Measurements from ENCODE around the gene C19orf33.
"Not testable (repeated sequence)": the region's sequence is repeated elsewhere in the genome, so short reads cannot be mapped to it uniquely, and the experiment has no call there.

C19orf33 gene

DNA sequence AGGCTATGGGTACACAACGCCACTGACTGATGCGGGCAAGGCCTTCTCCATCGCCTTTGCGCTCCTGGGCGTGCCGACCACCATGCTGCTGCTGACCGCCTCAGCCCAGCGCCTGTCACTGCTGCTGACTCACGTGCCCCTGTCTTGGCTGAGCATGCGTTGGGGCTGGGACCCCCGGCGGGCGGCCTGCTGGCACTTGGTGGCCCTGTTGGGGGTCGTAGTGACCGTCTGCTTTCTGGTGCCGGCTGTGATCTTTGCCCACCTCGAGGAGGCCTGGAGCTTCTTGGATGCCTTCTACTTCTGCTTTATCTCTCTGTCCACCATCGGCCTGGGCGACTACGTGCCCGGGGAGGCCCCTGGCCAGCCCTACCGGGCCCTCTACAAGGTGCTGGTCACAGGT, 22.5 kb downstream of the C19orf33 start:
- no peak overlapping the region for H3K27ac ChIP-seq (ENCODE audit: low read length)
- no peaks in the 10 kb centered on the region for H3K9me3 ChIP-seq (ENCODE audit: control insufficient read depth in 2 of 2, low read length in 2 of 2)
- H3K27me3 ChIP-seq (ENCODE audit: control insufficient read depth in 1 of 2, insufficient read depth in 2 of 2, low read length in 2 of 2) = no peaks in the 10 kb centered on the region
- no peak overlapping the region for H3K4me3 ChIP-seq (ENCODE audit: low read length in 2 of 2)
- H3K36me3 ChIP-seq (ENCODE audit: control insufficient read depth in 2 of 2, insufficient read depth in 2 of 2, low read length in 2 of 2) = peaks cover 10 to 29% of the 10 kb centered on the region in 2 donors
- H3K4me1 ChIP-seq (ENCODE audit: control insufficient read depth, insufficient read depth, low read length) = peaks cover 12% of the 10 kb centered on the region
- H3K9ac ChIP-seq (ENCODE audit: low read length in 2 of 2) = no peak overlapping the region

DNA sequence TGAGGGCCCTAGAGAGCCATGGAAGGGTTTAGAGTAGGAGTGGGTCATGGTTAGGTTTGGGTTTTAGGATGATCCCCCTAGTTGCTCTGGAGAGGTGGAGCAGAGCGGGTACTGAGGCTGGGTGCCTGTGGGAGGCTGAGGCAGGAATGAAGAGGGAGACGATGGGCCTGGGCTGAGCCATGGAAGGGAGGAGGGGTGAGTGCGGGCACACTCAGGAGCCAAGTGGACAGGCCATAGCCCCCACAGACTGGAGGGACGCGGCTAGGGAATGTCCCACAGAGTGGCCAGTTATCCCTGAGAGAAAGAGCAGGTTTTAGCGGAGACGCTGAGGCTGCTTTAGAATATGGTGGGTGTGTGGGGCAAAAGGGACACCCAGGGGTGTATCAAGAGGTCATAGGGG, 25.6 kb downstream of the C19orf33 start:
- H3K27ac ChIP-seq (ENCODE audit: low read length) = no peak overlapping the region
- no peak overlapping the region for H3K4me3 ChIP-seq (ENCODE audit: low read length in 2 of 2)
- H3K9me3 ChIP-seq (ENCODE audit: control insufficient read depth in 2 of 2, low read length in 2 of 2) = no peaks in the 10 kb centered on the region
- no peaks in the 10 kb centered on the region for H3K4me1 ChIP-seq (ENCODE audit: control insufficient read depth, insufficient read depth, low read length)
- H3K36me3 ChIP-seq (ENCODE audit: control insufficient read depth in 2 of 2, insufficient read depth in 2 of 2, low read length in 2 of 2) = peaks cover 10 to 25% of the 10 kb centered on the region in 2 donors
- H3K27me3 ChIP-seq (ENCODE audit: control insufficient read depth in 1 of 2, insufficient read depth in 2 of 2, low read length in 2 of 2) = no peaks in the 10 kb centered on the region
- no peak overlapping the region for H3K9ac ChIP-seq (ENCODE audit: low read length in 2 of 2)

DNA sequence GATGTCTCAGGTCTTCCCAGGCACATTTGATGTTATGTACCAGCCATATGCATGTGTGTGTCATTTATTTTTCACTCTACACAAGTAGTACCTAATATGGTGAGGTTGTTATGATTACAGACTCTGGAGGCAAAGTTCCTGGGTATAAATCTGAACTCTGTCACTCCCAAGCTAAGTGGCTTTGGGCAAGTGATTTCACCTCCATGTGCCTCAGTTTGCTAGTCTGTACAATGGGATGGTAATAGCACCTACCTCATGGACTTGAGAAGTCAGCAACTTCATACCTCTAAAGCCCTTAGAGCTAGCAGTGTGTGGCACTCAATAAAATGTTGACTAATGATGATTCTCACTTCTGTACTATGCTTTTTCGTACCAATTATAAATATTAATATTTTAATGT, 27.7 kb downstream of the C19orf33 start:
- Histone ChIP-seq H3K27ac (ENCODE audit: low read length) (no peak overlapping the region), H3K36me3 (ENCODE audit: control insufficient read depth in 2 of 2, insufficient read depth in 2 of 2, low read length in 2 of 2) (peaks cover 10 to 19% of the 10 kb centered on the region in 2 donors), H3K9me3 (ENCODE audit: control insufficient read depth in 2 of 2, low read length in 2 of 2) (no peaks in the 10 kb centered on the region), H3K4me1 (ENCODE audit: control insufficient read depth, insufficient read depth, low read length) (peaks cover 2% of the 10 kb centered on the region), H3K27me3 (ENCODE audit: control insufficient read depth in 1 of 2, insufficient read depth in 2 of 2, low read length in 2 of 2) (no peaks in the 10 kb centered on the region), H3K9ac (ENCODE audit: low read length in 2 of 2) (no peak overlapping the region), H3K4me3 (ENCODE audit: low read length in 2 of 2) (no peak overlapping the region)

DNA sequence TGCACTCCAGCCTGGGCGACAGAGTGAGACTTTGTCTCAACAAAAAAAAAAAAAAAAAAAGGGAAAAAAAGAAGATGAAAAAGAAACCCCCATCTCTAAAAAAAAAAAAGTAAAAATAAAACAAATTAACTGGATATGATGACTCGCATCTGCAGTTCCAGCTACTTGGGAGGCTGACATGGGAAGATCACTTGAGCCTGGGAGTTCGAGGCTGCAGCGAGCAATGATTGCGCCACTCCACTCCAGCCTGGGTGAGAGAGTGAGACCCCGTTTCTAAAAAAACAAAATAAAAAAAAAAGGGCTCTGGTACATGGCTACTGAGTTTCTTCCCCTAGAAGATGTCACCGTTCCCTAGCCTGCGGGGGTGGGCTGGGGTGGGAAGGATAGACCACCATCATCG, 29.2 kb downstream of the C19orf33 start:
- no peak overlapping the region for H3K4me3 ChIP-seq (ENCODE audit: low read length in 2 of 2)
- no peak overlapping the region for H3K9ac ChIP-seq (ENCODE audit: low read length in 2 of 2)
- H3K9me3 ChIP-seq (ENCODE audit: control insufficient read depth in 2 of 2, low read length in 2 of 2) = no peaks in the 10 kb centered on the region
- no peaks in the 10 kb centered on the region for H3K27me3 ChIP-seq (ENCODE audit: control insufficient read depth in 1 of 2, insufficient read depth in 2 of 2, low read length in 2 of 2)
- no peak overlapping the region for H3K27ac ChIP-seq (ENCODE audit: low read length)
- H3K36me3 ChIP-seq (ENCODE audit: control insufficient read depth in 2 of 2, insufficient read depth in 2 of 2, low read length in 2 of 2) = peaks cover 0 to 4% of the 10 kb centered on the region in 2 donors
- peaks cover 8% of the 10 kb centered on the region for H3K4me1 ChIP-seq (ENCODE audit: control insufficient read depth, insufficient read depth, low read length)

GRCh38 chr19:38335949-38336637, 32.0 kb downstream of the C19orf33 start:
- Histone ChIP-seq H3K4me3 (ENCODE audit: low read length in 2 of 2) (peak overlapping the region; percentile 92 to 97), H3K27me3 (ENCODE audit: control insufficient read depth in 1 of 2, insufficient read depth in 2 of 2, low read length in 2 of 2) (no peaks in the 10 kb centered on the region), H3K4me1 (ENCODE audit: control insufficient read depth, insufficient read depth, low read length) (peaks cover 8% of the 10 kb centered on the region), H3K27ac (ENCODE audit: low read length) (peak overlapping the region; percentile 94), H3K36me3 (ENCODE audit: control insufficient read depth in 2 of 2, insufficient read depth in 2 of 2, low read length in 2 of 2) (no peaks in the 10 kb centered on the region), H3K9ac (ENCODE audit: low read length in 2 of 2) (peak overlapping the region; percentile 82 to 90), H3K9me3 (ENCODE audit: control insufficient read depth in 2 of 2, low read length in 2 of 2) (no peaks in the 10 kb centered on the region)

DNA sequence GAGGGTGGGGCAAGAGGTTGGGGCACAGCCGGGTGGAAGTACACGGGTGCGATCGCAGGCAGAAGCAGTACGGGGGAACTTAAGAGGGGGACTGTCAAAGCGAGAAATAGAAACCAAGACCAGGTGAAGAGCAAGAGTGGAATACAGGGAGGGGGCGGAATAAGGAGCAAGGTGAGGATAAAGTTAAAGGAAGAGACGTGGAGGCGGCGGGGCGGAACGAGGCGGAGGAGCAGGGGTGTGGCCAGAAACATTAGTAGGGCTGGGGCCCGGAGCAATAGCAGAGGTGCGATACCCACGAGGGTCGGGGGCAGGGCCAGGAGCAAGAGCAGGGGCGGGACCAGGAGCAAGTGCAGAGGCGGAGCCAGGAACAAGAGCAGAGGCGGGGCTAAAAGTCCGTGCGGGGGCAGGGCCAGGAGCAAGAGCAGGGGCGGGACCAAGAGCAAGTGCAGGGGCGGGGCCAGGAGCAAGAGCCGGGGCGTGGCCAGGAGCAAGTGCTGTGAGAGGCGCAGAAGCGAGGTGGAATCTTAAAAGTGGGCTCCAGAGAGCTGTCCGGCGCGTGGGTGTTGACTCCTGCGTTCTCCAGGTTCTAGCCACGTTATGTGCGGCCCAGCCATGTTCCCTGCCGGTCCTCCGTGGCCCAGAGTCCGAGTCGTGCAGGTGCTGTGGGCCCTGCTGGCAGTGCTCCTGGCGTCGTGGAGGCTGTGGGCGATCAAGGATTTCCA, 32.7 kb downstream of the C19orf33 start:
- peak overlapping the region; percentile 92 to 97 for H3K4me3 ChIP-seq (ENCODE audit: low read length in 2 of 2)
- no peaks in the 10 kb centered on the region for H3K27me3 ChIP-seq (ENCODE audit: control insufficient read depth in 1 of 2, insufficient read depth in 2 of 2, low read length in 2 of 2)
- H3K9me3 ChIP-seq (ENCODE audit: control insufficient read depth in 2 of 2, low read length in 2 of 2) = no peaks in the 10 kb centered on the region
- peak overlapping the region; percentile 94 for H3K27ac ChIP-seq (ENCODE audit: low read length)
- peaks cover 8% of the 10 kb centered on the region for H3K4me1 ChIP-seq (ENCODE audit: control insufficient read depth, insufficient read depth, low read length)
- H3K36me3 ChIP-seq (ENCODE audit: control insufficient read depth in 2 of 2, insufficient read depth in 2 of 2, low read length in 2 of 2) = no peaks in the 10 kb centered on the region
- H3K9ac ChIP-seq (ENCODE audit: low read length in 2 of 2) = peak overlapping the region; percentile 82 to 90

- H3K4me3 ChIP-seq (ENCODE audit: low read length in 2 of 2) = peak overlapping the region; percentile 47 to 92
- H3K4me1 ChIP-seq (ENCODE audit: control insufficient read depth, insufficient read depth, low read length) = peaks cover 8% of the 10 kb centered on the region
- no peaks in the 10 kb centered on the region for H3K36me3 ChIP-seq (ENCODE audit: control insufficient read depth in 2 of 2, insufficient read depth in 2 of 2, low read length in 2 of 2)
- H3K9me3 ChIP-seq (ENCODE audit: control insufficient read depth in 2 of 2, low read length in 2 of 2) = no peaks in the 10 kb centered on the region
- H3K27me3 ChIP-seq (ENCODE audit: control insufficient read depth in 1 of 2, insufficient read depth in 2 of 2, low read length in 2 of 2) = no peaks in the 10 kb centered on the region
- peak overlapping the region; percentile 94 for H3K27ac ChIP-seq (ENCODE audit: low read length)
- H3K9ac ChIP-seq (ENCODE audit: low read length in 2 of 2) = peak overlapping the region in 1 of 2 donors; percentile 47
Measured at GRCh38 chr19:38337360-38337653, 33.3 kb downstream of the C19orf33 start.

- not testable (repeated sequence) for H3K9ac ChIP-seq (ENCODE audit: low read length in 2 of 2); H3K27me3 ChIP-seq (ENCODE audit: control insufficient read depth in 1 of 2, insufficient read depth in 2 of 2, low read length in 2 of 2)
Measured at GRCh38 chr19:38339011-38339410, 35.0 kb downstream of the C19orf33 start.

DNA sequence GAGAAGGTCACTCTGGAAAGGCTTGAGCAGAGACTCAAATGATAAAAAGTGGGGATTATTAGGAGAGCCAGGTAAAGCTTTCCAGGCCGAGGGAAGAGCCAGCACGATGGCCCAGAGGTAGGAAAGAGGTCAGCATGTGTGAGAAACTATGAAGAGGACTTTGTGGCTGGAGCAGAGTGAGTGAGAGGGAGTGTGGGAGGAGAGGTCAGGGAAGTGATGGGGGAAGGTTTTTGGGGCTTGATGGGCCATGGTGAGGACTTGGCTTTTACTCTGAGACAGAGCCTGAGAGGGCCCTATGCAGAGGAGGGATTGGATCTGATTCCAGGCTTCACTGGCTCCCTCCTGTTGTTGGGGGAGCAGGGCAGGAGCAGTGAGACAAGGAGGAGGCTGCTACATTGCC, 36.9 kb downstream of the C19orf33 start:
- H3K36me3 ChIP-seq (ENCODE audit: control insufficient read depth in 2 of 2, insufficient read depth in 2 of 2, low read length in 2 of 2) = peaks cover 2 to 4% of the 10 kb centered on the region in 2 donors
- H3K27me3 ChIP-seq (ENCODE audit: control insufficient read depth in 1 of 2, insufficient read depth in 2 of 2, low read length in 2 of 2) = no peaks in the 10 kb centered on the region
- no peaks in the 10 kb centered on the region for H3K9me3 ChIP-seq (ENCODE audit: control insufficient read depth in 2 of 2, low read length in 2 of 2)
- H3K4me1 ChIP-seq (ENCODE audit: control insufficient read depth, insufficient read depth, low read length) = peaks cover 7% of the 10 kb centered on the region
- H3K27ac ChIP-seq (ENCODE audit: low read length) = no peak overlapping the region
- H3K4me3 ChIP-seq (ENCODE audit: low read length in 2 of 2) = no peak overlapping the region
- no peak overlapping the region for H3K9ac ChIP-seq (ENCODE audit: low read length in 2 of 2)

More at GRCh38 chr19:38339011-38339410, 35.0 kb downstream of the C19orf33 start:
- not testable (repeated sequence) for H3K4me3 ChIP-seq (ENCODE audit: low read length in 2 of 2); H3K36me3 ChIP-seq (ENCODE audit: control insufficient read depth in 2 of 2, insufficient read depth in 2 of 2, low read length in 2 of 2); H3K9me3 ChIP-seq (ENCODE audit: control insufficient read depth in 2 of 2, low read length in 2 of 2); H3K27ac ChIP-seq (ENCODE audit: low read length); H3K4me1 ChIP-seq (ENCODE audit: control insufficient read depth, insufficient read depth, low read length)

DNA sequence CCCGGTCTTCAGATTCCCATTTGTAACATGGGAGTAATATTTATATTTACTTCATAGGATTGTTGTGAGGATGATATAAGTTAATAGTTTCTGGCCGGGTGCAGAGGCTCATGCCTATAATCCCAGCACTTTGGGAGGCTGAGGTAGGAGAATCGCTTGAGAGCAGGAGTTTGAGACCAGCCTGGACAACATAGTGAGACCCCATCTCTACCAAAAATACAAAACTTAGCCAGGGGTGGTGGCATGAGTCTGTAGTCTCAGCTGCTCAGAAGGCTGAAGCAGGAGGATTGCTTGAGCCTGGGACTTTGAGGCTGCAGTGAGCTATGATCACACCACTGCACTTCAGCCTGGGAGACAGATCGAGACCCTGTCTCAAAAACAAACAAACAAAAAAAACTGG, 42.8 kb downstream of the C19orf33 start:
- Histone ChIP-seq H3K4me1 (ENCODE audit: control insufficient read depth, insufficient read depth, low read length) (no peaks in the 10 kb centered on the region), H3K36me3 (ENCODE audit: control insufficient read depth in 2 of 2, insufficient read depth in 2 of 2, low read length in 2 of 2) (peaks cover 2 to 4% of the 10 kb centered on the region in 2 donors), H3K4me3 (ENCODE audit: low read length in 2 of 2) (no peak overlapping the region), H3K9ac (ENCODE audit: low read length in 2 of 2) (no peak overlapping the region), H3K9me3 (ENCODE audit: control insufficient read depth in 2 of 2, low read length in 2 of 2) (no peaks in the 10 kb centered on the region), H3K27me3 (ENCODE audit: control insufficient read depth in 1 of 2, insufficient read depth in 2 of 2, low read length in 2 of 2) (peaks cover 1 to 2% of the 10 kb centered on the region in 2 donors), H3K27ac (ENCODE audit: low read length) (no peak overlapping the region)

GRCh38 chr19:38350883-38351282, 46.8 kb downstream of the C19orf33 start:
- H3K36me3 ChIP-seq (ENCODE audit: control insufficient read depth in 2 of 2, insufficient read depth in 2 of 2, low read length in 2 of 2) = no peaks in the 10 kb centered on the region
- H3K9ac ChIP-seq (ENCODE audit: low read length in 2 of 2) = no peak overlapping the region
- peaks cover 10 to 15% of the 10 kb centered on the region in 2 donors for H3K27me3 ChIP-seq (ENCODE audit: control insufficient read depth in 1 of 2, insufficient read depth in 2 of 2, low read length in 2 of 2)
- H3K27ac ChIP-seq (ENCODE audit: low read length) = no peak overlapping the region
- H3K4me3 ChIP-seq (ENCODE audit: low read length in 2 of 2) = no peak overlapping the region
- no peaks in the 10 kb centered on the region for H3K9me3 ChIP-seq (ENCODE audit: control insufficient read depth in 2 of 2, low read length in 2 of 2)
- H3K4me1 ChIP-seq (ENCODE audit: control insufficient read depth, insufficient read depth, low read length) = no peaks in the 10 kb centered on the region
